DND-41 (cell line): ENCODE results near the gene EPHB2.

Experiments used
- EZH2 ChIP-seq: IDR thresholded peaks from 3 replicates; pipeline ENCODE4 v1.6.1; 2012; ENCODE audit warnings: borderline replicate concordance, low read depth, mild to moderate bottlenecking, moderate library complexity, low read length, inconsistent platforms; ENCODE audit not compliant: severe bottlenecking
- TF ChIP-seq, protein P1 (sequence below): IDR thresholded peaks from 2 replicates; pipeline ENCODE4 v1.5.1; 2012; ENCODE audit warnings: borderline replicate concordance, low read length, moderate library complexity, mild to moderate bottlenecking; ENCODE audit not compliant: poor library complexity, severe bottlenecking; ENCODE audit errors: extremely low read depth

DNA sequence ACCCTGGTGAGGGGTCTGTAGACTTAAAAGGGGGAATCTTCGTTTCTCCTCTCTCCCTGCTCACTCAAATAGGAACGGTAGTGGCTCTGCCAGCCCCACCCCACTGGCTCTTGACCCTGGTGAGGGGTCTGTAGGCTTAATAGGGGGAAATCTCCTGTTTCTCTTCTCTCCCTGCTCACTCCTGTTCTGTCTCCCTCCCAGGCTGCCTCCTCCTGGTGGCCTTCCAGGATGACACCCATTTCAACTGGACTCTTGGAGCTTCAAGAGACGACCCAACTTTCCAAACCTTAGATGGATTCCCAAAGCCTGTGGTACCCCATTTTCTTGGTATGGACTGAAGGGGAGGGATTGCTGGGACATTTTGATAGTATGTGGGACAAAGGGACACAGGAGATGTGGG lies 1.4 kb upstream of the EPHB2 start:
- no peak for TF ChIP-seq EZH2
- TF ChIP-seq, protein P1, sequence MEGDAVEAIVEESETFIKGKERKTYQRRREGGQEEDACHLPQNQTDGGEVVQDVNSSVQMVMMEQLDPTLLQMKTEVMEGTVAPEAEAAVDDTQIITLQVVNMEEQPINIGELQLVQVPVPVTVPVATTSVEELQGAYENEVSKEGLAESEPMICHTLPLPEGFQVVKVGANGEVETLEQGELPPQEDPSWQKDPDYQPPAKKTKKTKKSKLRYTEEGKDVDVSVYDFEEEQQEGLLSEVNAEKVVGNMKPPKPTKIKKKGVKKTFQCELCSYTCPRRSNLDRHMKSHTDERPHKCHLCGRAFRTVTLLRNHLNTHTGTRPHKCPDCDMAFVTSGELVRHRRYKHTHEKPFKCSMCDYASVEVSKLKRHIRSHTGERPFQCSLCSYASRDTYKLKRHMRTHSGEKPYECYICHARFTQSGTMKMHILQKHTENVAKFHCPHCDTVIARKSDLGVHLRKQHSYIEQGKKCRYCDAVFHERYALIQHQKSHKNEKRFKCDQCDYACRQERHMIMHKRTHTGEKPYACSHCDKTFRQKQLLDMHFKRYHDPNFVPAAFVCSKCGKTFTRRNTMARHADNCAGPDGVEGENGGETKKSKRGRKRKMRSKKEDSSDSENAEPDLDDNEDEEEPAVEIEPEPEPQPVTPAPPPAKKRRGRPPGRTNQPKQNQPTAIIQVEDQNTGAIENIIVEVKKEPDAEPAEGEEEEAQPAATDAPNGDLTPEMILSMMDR = no peak
